Neural cell (in vitro differentiated cells): Measurements from ENCODE around the gene PABPC1L.

ENCODE experiments used
- CTCF ChIP-seq: fragments of 450-650 bp; IDR thresholded peaks from 2 replicates; pipeline ENCODE4 v1.5.1; 2014; ENCODE audit warnings: antibody characterized with exemption, mild to moderate bottlenecking, moderate library complexity; ENCODE audit not compliant: poor library complexity, severe bottlenecking
- POLR2AphosphoS5 ChIP-seq: IDR thresholded peaks from 2 replicates; pipeline ENCODE4 v1.6.1; 2012
- RAD21 ChIP-seq: fragments of 450-650 bp; conservative IDR thresholded peaks from 2 replicates; pipeline ENCODE4 v1.6.1; 2014; ENCODE audit warnings: antibody characterized with exemption, mild to moderate bottlenecking, moderate library complexity
- REST ChIP-seq: IDR thresholded peaks from 2 replicates; pipeline ENCODE4 v1.6.1; 2012; ENCODE audit warnings: borderline replicate concordance

- no peak for TF ChIP-seq CTCF
- TF ChIP-seq POLR2AphosphoS5 = no peak
- TF ChIP-seq RAD21 = no peak
- no peak for TF ChIP-seq REST
Observed at GRCh38 chr20:44967207-44967807, 57.4 kb downstream of the PABPC1L start.
